ENCODE data around the gene ZFYVE28. TPM values are rescaled to one million over a fixed set of nuclear protein-coding genes. Genes with fewer than 3 reads are reported as not detected.

The ZFYVE28 gene
- total RNA-seq, 2 donors from 2014 or later = 2.7 to 9.9 TPM

DNA sequence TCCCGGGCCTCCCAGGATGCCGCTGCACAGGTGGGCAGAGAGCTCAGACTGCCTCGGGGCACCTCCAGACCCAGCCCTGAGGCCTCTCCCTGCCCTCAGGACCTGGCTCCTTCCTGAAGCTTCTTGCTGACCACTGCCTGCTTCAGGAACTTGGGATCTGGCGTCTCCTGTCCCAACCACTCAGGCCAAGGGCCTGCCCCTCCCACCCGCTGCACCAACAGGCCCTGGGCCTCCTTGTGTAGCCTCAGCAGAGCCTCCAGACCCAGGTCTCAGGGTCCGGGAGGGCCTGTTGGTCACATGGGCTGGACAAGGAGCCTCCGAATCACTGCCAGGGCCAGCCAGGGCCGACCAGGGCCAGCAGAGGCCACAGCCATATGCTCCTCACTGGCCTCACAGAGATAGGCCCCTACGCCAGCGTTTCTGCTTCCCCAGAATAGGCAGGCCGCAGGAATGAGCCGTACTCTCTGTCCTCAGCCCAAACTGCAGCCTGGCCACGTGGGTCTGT, 159.4 kb downstream of the ZFYVE28 start:
- no peak overlapping the region for H3K27ac Mint-ChIP-seq
- H3K9me3 Mint-ChIP-seq = no peaks in the 10 kb centered on the region
- ATAC-seq = no peak
- no peak for DNase-seq (ENCODE audit: low spot score in 2 of 2)
- no peaks in the 10 kb centered on the region for H3K36me3 Mint-ChIP-seq

DNA sequence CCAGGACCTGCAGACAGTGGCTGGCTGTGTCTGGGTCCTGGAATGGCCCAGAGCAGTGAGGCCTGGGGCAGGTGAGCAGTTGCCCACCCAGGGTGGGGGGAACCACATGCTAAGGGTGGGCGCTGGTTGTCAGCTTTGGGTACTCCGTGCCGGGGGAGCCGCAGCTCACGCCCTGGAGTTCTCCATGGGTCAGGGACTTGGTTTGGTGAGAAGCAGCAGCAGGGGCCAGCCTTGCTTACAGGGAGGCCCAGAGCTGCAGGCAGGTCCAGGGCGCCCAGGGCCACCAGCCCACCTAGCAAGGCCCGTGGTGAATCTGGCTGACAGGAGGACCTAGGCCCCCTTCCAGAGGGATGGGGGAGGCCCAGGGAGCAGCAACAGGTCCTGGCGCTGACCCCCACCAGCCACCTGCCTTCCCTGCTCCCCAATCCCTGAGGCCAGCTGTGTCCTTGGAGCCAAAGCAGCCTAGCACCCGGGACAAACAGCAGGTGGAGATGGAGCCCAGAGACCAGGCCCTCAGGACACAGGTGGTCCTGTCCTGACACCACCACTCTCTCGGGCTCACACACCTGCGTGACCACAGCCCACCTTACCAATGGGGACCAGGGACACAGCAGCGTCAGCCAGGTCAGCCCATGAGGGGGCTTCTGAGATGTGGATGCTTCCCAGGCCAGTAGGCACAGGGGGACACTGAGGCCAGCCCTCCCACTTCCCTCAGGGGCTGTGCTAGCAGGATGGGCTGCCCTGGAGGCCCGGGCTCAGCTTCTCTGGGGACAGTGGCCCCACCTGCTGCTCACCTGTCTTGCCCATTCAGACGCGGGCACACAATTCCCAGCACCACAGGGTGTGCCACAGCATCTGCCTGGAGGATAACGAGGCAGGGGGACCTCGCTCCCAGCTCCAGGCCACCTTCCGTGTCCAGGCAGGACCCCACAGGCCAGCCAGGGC, 160.1 kb downstream of the ZFYVE28 start:
- ATAC-seq = no peak
- Mint-ChIP-seq H3K9me3 (no peaks in the 10 kb centered on the region), H3K27ac (no peak overlapping the region), H3K36me3 (no peaks in the 10 kb centered on the region)
- peak in 1 of 2 donors; percentile 55 for DNase-seq (ENCODE audit: low spot score in 2 of 2)

DNA sequence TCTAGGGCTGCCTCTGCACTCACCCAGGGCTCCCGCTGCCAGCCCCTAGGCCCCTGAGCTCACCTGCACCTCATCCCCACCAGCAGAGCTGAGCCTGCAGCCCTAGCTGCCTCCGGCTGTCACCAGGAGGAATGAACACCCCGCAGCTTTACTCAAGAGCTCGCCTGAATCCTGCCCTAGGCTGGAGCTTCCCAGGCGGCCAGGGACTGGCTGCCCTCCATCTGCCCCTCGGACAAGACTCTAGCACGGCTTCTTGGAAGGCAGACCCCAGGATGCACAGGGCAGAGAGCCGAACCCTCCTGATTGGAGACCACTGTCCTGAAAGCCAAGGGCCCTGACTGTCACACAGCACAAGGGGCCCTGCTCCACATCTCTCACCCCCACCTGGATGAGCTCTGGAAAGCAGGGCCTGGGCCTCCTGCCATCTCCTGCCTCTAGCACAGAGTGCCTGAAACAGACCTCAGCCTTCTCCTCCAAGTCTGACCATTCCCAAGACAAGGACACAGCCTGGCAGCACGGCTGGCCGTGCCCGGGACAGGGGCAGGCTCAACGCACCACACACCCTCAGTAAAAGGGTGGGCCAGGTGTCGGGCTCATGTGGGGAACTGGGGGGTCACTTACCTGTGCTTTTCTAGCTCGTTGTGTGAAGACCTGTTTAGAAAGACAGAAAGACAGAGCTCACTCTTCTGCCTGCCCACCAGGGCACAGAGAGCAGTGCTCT, 160.9 kb downstream of the ZFYVE28 start:
- ATAC-seq = no peak
- Mint-ChIP-seq H3K27ac (peak overlapping the region in 1 of 2 donors; percentile 16), H3K36me3 (no peaks in the 10 kb centered on the region), H3K9me3 (no peaks in the 10 kb centered on the region)
- no peak for DNase-seq (ENCODE audit: low spot score in 2 of 2)

DNA sequence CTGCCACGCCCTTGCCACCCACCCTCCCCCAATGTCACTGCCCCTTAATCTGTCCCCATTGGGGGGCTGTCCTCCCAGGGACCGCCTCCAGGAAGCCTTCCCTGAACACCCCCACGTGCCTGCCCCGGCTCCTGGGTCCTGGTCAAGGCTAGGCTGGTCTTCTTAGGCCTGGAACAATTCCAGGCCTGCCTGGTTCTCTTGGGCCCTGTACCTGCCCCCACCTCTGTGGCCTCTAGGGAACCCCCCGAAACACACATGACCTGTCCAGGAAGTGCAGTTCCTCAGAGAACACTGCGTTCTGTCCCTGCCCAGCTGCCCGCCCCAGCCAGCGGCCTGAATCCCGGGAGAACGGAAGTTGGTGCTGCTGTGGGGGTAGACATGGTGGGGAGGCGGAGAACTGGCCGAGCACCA, 161.7 kb downstream of the ZFYVE28 start:
- H3K9me3 Mint-ChIP-seq = no peaks in the 10 kb centered on the region
- DNase-seq (ENCODE audit: low spot score in 2 of 2) = no peak
- H3K36me3 Mint-ChIP-seq = no peaks in the 10 kb centered on the region
- ATAC-seq = no peak
- H3K27ac Mint-ChIP-seq = peak overlapping the region in 1 of 2 donors; percentile 16

DNA sequence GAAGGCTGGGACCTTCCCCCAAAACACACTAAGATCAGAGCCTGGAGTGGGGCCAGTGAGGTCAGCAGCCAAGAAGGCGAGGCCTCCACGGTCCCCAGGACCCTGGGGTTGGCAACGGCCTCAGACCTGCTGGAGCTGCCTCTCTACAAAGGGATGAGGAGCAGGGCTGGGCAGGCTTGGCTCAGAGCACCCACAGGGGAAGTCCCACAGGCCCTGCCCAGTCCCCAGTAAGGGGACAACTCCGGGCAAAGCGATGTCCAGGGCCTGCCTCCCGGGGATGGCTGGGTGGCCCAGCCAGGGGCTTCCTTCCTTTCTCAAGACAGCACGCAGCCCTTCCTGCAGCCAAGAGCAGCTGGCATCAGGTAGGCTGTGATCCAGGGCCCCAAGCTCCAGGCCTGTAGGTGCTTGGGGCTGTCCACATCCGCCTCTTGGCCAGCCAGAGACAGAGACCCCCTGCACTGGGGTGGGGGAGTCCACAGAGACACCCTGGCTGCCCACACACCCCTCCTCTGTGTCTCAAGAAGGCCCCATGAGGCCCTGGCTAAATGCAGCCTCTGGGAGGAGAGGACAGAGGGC, 162.2 kb downstream of the ZFYVE28 start:
- H3K9me3 Mint-ChIP-seq = no peaks in the 10 kb centered on the region
- no peaks in the 10 kb centered on the region for H3K36me3 Mint-ChIP-seq
- DNase-seq (ENCODE audit: low spot score in 2 of 2) (no peak), ATAC-seq (no peak)
- no peak overlapping the region for H3K27ac Mint-ChIP-seq

DNA sequence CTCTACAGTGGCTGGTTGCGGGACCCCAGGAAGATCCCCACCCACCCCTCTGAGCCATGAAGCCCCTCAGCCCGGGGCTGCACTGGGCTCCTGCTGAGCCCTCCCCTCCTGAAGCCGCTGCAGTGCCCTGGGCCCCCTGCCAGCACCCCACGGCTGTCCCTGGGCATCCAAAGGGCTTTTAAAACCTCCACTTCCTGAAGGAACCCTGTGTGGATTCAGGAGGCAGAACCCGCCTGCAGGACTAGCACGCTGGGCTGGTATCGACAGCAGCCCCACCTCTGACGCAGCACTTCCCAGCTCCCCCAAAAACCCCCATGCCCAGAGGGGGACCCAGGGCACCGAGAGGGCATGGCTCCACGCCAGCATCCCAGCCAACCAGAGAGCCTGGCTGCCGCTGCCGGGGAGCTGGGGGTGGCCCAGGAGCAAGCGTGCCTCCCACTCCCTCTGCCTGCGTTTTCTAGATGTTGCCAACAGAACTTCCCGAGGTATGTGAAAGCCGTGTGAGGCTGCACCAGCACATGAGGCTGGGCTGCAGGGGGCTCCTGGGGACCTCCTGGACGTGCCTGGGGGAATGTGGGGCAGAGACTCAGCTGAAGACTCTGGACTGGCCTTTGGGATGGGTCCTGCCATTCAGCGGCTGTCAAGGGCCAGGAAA, 162.8 kb downstream of the ZFYVE28 start:
- no peaks in the 10 kb centered on the region for H3K9me3 Mint-ChIP-seq
- H3K27ac Mint-ChIP-seq = no peak overlapping the region
- DNase-seq (ENCODE audit: low spot score in 2 of 2) = no peak
- H3K36me3 Mint-ChIP-seq = no peaks in the 10 kb centered on the region
- ATAC-seq = no peak

DNA sequence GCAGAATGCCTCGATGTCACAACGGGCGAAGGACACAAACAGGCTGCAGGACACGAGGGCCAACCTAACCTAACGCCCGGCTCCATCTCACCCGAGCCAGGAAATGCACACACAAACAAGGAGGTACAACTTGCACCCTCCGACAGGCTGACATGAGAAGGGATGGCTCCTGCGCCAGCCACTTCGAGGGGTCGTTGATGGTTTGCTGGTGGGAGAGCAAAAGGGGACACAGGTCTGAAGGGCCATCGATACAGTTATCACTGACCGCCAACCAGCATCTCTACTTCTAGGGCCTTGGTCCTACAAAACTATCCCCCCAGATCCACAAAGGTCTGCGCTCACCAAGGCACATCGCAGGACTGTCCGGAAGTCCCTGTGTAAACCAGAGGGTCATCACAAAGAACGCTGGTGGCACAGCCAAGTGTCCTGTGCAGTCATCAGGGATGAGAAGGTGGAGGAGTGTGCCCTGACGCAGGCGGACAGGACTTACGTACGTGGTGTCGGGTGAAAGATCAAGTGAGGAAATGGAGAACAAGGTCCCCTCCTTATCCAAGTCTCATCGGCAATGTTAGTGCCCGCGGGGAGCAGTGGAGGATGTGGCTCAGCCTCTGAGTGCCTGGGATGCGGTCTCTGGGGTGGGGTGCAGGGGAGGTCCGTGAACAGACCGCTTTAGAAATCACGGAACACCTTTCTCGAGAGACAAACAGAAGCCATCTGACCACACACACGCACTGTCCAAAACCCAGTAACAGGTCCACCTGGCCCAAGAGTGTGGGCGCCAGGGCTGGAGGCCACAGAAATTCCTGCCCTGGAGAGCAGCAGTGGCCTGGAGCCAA, 163.6 kb downstream of the ZFYVE28 start:
- no peak for ATAC-seq
- Mint-ChIP-seq H3K9me3 (no peaks in the 10 kb centered on the region), H3K36me3 (no peaks in the 10 kb centered on the region), H3K27ac (peak overlapping the region in 1 of 2 donors; percentile 75)
- DNase-seq (ENCODE audit: low spot score in 2 of 2) = no peak

DNA sequence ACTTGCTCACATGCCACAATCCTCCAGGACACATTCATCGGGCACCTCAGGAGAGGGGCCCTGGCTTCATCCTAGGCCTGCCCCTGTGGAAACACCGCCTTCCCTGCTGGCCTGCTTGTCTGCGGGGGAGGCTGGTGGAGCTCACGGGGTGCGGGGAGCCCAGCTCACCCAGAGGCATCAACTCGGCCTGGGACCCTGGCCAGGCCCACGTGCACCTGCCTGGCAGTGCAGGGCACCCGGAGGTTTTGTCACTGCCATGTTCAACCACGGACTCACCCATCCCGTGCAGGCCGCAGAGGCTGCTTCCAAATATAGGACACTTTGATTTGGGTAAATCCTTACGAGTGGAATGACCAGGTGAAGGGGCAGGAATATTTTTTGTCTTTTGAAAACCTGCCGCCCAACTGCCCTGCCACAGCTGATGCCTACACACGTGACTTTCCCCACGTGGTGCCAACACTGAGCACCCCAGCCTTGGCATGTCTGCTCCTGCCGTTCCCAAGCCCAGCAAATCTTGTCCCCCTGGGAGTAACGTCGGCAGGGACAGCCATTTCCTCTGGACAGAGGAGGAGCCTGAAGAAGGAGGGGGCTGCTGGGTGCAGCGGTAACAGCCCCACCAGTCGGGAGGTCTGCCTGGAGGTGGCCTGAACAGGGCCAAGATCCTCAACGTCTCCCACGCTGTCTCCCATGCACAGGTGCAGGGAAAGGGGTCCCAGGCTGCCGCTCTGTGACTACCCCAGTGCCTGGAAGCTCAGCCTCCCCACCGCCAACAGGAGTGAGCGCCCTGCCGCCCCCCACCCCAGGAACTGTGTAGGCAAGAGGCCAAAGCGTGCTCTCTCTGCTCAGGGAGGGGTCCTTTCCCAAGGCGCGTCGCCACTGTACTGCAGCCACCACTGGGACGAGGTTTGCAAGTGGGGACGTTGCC, 165.0 kb downstream of the ZFYVE28 start:
- Mint-ChIP-seq H3K9me3 (no peaks in the 10 kb centered on the region), H3K36me3 (no peaks in the 10 kb centered on the region), H3K27ac (peak overlapping the region; percentile 9 to 19)
- DNase-seq (ENCODE audit: low spot score in 2 of 2) = no peak
- ATAC-seq = no peak

DNA sequence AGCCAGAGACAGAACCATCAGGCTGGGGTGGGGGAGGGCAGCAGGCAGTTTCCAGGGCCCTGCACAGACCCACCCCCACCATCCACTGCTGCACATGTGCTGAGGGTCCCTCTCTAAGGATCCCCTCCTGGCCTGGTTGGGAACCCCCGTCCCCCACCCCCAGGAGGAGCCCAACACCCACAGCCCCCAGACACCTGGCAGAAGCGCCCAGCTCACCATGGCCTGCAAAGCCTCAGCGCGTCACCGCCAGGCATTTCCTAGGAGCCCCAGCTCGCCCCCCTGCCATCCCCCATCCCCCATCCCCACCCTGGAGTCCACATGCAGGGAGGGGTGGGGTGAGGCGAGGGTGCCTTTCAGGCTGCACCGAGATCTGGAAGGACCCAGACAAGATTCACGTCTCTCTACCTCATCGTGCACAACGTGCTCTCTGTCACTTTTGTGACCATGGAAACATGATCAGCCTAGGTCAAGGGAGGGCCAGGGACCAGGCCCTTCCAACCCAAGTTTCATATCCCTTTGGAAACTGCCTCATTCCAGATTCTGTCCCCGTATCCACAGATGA, 165.8 kb downstream of the ZFYVE28 start:
- Mint-ChIP-seq H3K9me3 (no peaks in the 10 kb centered on the region), H3K27ac (peak overlapping the region in 1 of 2 donors; percentile 80), H3K36me3 (no peaks in the 10 kb centered on the region)
- ATAC-seq (no peak), DNase-seq (ENCODE audit: low spot score in 2 of 2) (peak in 1 of 2 donors; percentile 47)

DNA sequence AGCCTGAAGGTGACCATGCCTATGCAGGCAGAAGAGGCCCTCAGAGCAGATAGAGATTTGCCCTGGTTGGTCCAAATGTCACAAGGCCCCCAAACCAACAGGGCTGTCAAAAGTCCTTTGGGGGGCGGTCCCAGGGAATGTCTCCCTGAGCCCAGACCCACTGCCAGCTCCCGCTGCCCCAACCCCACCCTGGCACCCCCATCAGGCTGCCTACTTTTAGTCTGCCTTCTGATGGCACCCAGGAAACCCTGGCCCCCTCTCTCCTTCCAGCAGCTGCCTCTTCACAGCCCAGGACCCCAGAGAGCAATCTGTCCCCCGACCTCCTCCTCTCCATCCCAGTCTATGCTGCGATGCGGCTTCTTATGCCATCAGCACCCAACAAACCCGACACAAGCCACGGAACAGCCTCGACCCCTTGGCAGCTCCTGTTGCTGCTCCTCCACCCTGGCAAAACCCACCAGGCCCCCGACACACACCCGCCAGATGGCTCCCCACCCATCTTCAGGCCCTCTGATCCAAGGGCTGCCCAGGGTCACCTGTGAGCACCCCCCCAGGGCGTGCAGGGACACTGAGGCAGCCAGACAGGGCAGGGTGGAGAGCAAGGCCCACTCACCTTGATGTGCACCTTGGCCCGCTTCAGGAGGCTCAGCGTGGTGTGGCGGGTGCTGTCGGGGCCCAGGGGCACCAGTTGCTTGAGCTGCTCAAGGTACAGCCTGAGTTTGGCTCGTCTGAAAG, 166.5 kb downstream of the ZFYVE28 start:
- DNase-seq (ENCODE audit: low spot score in 2 of 2) (no peak), ATAC-seq (no peak)
- Mint-ChIP-seq H3K9me3 (no peaks in the 10 kb centered on the region), H3K27ac (peak overlapping the region; percentile 80 to 85), H3K36me3 (no peaks in the 10 kb centered on the region)

DNA sequence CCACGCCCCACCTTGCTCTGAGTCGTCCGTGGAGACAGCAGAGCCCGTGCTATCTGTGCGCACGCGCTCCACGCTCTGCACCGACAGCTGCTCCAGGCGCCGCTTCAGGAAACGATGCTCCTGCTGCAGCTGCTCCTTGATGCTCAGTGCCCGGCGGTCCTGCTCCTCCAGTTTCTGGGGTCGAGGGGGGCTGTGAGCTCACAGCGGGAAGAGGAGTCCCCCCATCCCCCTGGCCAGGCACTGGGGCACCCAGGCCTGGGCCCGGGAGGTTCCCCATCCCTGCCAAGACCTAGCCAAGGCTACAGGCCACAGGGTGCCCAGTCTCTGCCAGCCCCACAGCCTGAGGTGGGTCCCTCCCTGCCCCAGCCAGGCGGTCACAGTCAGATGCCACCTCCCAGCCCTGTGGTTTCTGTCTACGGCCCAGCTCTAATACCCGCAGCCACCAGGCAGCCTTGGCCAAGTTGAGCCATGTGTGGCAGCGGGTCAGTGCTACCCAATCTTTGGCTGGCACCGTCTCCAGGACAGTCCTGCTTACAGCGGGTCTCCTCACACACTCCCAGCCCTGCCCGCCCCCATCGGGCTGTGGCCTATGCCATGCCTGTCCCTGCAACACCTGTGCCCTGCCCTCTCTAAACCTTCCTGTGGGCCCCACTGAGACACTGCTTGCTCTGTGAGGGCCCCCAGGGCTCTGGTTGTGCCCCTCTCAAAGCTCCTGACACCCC, 167.2 kb downstream of the ZFYVE28 start:
- no peaks in the 10 kb centered on the region for H3K36me3 Mint-ChIP-seq
- DNase-seq (ENCODE audit: low spot score in 2 of 2) = peak in 1 of 2 donors; percentile 52

DNA sequence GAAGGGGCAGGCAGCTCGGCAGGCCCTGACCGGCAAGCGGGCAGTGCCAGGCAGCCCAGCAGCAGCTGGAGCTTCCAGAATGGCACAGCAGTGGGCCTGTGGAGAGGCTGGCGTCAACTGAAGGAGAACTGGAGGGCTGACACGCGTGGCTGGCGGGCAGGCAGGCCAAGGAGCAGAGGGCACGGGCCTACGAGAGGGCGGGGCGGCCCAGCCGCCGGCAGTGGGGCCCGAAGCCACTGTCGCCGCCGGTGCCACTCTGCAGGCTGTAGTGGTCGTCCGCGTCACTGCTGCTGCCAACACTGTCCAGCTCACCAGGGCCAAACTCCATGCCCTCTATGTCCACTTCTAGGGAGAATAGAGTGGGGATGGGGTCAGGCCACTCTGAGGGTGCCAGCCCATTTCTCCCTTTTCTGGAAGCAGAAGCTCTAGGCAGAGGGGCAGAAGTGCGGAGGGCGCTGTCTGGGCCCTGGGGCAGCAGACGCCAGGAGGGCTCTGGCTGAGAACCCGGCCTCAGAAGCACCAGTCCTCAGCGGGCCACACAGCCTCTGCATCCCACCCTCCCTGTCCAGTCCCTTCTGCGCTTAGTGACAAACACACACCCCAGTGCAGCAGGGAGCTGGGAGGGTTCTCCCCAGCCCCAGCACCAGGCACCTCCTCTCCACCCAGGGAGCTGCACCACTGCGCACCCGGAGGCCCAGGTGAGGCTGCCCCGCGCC, 167.9 kb downstream of the ZFYVE28 start:
- H3K9me3 Mint-ChIP-seq = no peaks in the 10 kb centered on the region
- DNase-seq (ENCODE audit: low spot score in 2 of 2) (peak in 1 of 2 donors; percentile 53), ATAC-seq (no peak)
- H3K27ac Mint-ChIP-seq = no peak overlapping the region
- H3K36me3 Mint-ChIP-seq = no peaks in the 10 kb centered on the region

More for the DNA sequence above, 167.2 kb downstream of the ZFYVE28 start:
- Mint-ChIP-seq H3K27ac (peak overlapping the region in 1 of 2 donors; percentile 80), H3K9me3 (no peaks in the 10 kb centered on the region)
- ATAC-seq = no peak
